Measurements from ENCODE around the gene FNDC3B.

GRCh38 chr3:172132159-172132586 is 92.8 kb downstream of the FNDC3B start:
- TF ChIP-seq CTCF (IDR thresholded peaks at IDR 0.05; ENCODE audit: low read depth, low read length), result no peak
- TF ChIP-seq EZH2phosphoT487 (IDR thresholded peaks at IDR 0.05; ENCODE audit: low read depth), result no peak

Data from OCI-LY3 (cell line).